Measurements from ENCODE around the gene PLEKHF1.
A peak's percentile ranks its signal among the peaks of the same experiment; 100 is the strongest.
"Not testable (repeated sequence)": the region's sequence is repeated elsewhere in the genome, so short reads cannot be mapped to it uniquely, and the experiment has no call there.

Gene PLEKHF1

DNA sequence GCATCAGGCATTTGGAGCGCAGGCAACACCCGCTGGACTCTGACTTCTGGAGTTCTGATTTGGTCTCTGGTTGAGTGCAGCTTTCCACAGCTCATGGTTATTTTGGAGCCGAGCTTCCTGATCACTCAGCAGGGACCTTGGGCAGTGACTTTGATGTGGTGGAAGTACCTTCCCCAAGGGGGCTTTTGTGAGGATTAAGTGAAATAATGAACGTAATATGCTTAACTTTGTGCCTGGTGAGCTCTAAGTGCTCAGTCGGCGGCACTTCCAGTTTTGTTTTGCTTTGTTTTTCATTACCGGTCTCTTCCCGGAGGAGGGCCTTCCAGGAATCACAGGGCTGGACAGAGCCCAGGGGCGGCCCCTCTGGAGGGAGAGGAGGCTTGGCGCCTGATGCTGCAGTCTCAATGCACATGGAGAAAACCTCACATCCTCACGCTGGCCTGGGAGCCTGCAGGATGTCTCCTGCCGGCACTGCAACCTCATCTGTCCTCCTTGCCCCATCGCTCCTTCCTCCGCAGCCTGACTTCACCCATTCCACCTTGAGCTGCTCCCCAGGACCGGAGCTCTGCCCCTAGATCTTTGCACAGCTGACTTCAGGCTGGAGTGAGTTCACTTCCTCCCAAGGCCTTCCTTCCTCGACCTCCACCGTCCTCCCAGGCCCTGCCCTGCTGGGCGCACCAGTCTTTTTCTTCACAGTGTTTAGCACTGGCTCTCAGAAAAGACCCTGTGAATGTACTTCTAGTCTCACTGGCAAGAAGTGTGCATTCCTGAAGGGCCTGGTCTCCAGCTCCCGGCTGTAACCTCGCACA, 1.5 kb downstream of the PLEKHF1 start:
- no peak for DNase-seq

DNA sequence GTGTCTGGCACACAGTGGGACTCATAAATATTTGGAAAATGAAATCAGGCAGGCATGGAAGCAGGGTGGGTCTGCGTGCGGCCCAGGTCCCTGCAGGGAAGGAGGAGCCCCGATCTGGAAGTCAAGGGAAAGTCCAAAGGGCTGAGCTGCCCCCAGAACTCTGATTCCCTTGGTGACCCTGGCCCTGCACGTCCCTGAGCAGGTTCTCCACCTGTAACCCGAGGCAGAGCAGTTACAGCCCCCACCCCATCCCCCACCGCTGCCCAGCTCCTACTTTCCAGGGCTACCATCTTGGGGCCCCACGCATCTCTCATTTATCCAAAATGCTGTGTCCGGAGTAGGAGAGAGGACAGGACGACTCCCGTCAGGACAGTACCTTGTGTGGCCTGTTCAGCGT, 2.1 kb downstream of the PLEKHF1 start:
- DNase-seq: no peak

DNA sequence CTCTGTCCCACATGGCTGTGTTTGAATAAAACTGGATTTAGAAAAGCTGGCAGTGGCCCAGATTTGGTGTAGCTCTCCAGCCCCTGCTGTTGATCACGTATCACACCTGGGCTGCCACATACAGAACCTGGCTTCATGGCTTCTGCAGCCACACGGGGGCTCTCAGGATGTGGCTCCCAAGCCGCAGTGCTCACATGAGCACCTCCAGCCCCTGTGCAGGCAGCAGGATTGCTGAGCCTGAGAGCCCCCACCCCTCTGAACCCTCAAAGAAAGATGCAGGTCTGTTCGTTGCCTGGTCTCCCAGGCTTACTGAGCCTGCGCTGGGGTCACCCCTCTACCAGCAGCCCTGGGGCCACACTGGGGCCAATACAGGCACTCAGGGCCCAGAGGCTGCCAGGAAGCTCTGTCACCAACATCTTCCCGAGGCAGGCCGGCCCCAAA, 2.7 kb downstream of the PLEKHF1 start:
- peak; percentile 64 to 68 for DNase-seq

DNA sequence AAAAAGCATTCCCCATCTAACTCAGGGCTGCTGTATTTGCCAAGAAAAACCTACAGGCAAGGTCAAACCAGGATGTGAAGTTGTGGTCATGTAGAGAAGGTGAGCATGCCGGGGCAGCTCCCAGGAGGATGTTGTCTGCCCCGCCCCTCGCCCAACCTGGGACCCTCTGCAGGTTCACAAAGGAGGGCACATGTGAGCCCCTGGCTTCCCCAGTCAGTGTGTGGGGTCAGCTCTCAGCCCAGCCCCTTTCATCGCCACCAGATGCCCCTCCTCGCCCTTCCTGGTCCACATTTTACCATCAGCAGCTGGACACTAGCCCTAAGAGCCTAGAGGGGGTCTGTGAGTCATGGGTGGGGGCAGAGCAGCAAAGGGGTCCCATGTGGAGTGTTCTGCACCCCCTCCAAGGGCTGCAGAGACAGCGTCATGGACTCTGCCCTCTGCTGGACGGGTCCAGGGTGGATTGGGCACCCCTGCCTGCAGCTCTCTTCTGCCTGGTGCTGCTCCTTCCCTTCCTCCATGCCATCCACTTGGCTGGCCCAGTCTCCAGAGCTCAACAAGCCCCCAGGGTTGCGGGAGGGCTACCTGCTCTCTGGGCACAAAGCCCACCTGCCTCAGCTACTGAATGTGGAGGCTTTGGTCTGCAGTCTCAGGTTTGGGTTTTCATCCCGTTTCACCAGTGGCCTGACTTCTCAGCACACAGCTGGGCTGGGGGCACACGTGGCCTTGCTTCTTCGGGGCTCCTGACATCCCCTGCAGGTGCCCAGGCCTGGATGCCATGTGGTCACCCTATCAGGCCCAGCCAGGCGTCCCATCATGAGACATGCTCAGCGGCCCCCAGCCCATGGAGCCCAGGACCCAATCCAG, 3.7 kb downstream of the PLEKHF1 start:
- DNase-seq: no peak

DNA sequence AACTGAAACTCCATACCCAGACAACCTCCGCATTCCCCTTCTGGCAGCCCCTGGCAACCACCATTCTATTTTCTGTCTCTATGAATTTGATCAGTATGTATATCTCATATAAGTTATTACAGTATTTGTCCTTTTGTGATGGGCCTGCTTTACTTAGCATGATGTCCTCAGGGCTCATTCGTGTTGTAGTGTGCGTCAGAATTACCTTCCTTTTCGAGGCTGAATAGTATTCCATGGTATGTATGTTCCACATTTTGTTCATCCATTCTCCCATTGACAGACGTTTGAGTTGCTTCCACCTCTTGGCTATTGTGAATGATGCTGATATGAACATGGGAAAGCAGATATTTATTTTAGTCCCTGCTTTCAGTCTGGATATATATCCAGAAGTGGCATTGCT, 5.0 kb downstream of the PLEKHF1 start:
- DNase-seq: no peak

DNA sequence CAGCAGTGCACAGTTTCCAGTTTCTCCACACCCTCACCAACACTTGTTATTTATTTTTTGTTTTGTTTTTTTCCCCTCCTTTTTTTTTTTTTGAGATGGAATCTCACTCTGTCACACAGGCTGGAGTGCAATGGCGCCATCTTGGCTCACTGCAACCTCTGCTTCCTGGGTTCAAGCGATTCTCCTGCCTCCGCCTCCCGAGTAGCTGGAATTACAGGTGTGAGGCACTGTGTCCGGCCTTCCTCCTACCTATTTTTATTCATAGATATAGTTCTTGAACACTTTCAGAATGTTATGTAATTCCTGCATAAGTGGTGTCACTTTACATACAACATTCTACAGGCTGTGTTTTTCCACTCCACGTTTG, 5.7 kb downstream of the PLEKHF1 start:
- not testable (repeated sequence) for DNase-seq

DNA sequence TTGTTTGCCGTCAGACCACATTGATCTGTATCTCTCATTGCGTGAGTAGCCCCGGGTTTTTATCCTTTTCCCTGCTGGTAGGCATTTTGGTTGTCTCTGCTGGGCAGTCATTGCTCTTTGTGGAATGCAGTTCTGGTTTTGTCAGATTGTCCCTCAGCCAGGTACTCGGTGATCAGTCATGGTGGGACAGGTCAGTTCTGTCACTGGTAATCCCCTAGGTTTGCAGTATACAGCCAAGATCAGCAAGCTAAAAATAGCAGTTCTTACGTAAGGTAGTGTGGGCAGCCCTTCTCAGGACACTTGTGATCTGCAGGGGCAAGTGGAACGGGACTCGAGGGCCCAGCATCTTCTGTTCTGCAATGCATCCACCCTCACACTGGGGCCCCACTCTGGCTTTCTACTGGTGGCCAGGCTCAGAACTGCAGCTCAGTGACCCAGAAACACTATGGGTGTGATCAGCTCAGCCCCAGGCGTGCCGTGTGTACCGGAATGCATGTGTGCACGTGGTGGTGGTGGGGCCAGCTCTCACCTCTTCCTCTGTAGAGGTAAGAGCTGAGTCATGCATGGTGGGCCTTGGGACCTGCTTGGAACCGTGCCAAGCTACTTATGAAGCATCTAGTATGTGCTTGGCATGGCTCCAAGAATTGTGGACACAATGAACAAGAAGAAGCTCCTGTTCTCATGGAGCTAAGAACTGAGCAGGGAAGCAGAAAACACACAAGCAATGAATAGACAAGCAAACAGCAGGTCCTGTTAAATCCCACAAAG, 6.3 kb downstream of the PLEKHF1 start:
- DNase-seq: peak; percentile 90 to 91

DNA sequence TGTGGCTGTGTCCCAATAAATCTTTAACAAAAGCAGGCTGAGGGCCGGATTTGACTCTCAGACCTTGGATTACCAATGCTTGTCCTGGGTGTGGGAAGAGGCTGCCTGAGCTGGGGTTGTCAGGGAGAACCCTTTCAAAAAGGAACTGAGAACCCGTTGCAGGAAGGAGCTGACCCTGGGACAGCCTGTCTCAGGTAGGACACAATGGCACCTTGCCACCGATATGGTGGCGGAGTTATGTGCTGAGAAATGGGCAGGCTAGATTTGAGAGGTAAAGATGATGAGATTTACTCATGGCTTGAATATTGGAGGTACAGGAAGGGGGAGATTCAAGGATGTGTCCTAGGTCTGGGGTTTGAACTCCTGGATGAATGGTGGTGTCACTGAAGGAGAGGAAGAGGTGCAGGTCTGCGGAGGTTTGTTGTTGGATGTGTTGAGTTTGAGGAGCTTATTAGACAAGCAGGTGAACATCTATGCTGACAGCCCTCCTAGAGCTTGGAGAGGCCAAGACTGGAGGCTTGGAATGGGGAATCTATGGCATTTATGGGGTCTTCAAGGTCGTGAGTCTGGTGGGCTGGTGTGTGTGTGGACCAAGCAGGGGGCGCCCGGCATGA, 7.2 kb downstream of the PLEKHF1 start:
- DNase-seq: no peak

DNA sequence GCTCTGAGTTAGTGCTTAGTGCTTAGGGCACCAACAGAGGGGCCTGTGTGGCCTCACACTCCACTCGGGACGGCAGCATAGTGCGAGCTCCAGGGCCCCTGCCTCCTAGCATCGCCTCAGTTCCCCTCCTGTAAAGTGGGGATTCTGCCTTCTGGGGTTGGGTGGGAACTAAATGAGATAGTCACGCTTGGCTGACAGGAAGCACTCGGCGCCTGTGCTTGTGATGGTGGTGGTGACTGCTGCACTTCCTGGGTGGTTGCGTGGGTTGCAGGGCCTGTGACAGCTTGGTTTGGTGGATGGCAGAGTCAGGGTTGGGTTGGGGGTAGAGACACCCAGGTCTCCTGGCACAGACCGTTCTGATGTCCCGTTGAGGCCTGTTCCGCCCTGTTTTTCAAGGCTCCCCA, 7.7 kb downstream of the PLEKHF1 start:
- DNase-seq: peak; percentile 88 to 90

DNA sequence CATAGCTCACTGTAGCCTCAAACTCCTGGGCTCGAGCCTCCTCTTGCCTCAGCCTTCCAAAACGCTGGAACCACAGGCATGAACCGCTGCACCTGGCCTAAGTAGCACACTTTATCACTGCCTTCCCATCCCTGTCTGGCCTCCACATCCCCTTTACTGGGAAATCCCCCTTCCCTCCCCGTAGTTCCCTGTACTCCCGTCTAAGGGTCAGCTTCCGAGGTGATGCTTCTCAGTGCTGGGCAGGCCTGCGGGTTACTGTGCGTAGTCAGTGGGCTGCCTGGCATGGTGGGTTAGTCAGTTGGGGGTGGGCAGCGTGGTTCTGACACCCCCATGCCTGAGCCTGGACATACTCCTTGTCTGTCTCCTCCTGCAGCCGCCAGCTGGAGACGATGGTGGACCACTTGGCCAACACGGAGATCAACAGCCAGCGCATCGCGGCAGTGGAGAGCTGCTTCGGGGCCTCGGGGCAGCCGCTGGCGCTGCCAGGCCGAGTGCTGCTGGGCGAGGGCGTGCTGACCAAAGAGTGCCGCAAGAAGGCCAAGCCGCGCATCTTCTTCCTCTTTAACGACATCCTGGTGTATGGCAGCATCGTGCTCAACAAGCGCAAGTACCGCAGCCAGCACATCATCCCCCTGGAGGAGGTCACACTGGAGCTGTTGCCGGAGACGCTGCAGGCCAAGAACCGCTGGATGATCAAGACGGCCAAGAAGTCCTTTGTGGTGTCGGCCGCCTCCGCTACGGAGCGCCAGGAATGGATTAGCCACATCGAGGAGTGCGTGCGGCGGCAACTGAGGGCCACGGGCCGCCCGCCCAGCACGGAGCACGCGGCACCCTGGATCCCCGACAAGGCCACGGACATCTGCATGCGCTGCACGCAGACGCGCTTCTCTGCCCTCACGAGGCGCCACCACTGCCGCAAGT, 8.4 kb downstream of the PLEKHF1 start:
- no peak for DNase-seq

DNA sequence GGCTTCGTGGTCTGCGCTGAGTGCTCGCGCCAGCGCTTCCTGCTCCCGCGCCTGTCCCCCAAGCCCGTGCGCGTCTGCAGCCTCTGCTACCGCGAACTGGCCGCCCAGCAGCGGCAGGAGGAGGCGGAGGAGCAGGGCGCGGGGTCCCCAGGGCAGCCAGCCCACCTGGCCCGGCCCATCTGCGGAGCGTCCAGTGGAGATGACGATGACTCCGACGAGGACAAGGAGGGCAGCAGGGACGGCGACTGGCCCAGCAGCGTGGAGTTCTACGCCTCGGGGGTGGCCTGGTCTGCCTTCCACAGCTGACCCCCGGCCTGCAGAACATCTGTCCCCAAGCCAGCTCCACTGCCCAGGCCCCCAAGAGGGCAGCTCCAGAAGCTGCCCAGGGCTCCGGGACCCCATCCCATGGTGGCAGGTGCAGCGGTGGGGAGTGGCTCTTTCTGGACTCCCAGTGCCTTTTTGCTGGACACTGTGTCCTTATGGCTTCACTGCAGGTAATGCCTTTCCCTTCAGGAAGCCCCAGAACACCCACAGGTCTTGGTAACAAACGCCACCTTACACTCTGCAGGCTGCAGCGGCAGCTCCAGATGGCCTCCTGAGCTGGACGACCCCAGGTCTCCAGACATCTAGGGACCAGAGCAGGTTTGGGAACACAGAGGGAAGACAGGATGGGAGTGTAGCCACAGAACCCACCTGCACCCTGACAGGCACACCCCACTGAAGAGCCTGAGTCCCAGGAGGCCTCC, 9.3 kb downstream of the PLEKHF1 start:
- no peak for DNase-seq

DNA sequence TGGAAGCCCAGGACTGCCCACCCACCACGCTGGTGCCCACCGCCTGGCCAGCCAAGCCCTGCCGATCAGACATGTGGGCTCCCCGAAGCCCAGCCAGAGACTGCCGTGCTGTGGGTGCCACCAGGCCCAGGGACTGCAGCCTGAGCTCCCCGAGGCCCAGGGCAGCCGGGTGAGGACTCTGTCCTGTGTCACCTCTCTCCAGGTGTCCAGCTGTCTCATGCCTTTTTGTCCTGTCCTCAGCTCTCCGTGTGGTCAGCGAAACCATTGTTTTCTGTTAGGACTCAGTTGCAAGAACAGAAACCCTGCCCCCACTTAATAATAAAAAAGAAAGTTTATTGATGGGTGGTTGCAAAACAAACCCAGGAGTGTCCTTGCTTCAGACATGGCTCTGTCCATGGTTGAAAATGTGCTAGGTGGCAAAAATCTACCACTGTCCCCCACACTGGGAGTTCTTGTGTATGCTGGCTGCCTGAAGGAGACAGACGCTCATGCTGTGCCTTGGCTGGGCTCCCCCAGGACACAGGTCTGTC, 9.9 kb downstream of the PLEKHF1 start:
- DNase-seq: no peak

DNA sequence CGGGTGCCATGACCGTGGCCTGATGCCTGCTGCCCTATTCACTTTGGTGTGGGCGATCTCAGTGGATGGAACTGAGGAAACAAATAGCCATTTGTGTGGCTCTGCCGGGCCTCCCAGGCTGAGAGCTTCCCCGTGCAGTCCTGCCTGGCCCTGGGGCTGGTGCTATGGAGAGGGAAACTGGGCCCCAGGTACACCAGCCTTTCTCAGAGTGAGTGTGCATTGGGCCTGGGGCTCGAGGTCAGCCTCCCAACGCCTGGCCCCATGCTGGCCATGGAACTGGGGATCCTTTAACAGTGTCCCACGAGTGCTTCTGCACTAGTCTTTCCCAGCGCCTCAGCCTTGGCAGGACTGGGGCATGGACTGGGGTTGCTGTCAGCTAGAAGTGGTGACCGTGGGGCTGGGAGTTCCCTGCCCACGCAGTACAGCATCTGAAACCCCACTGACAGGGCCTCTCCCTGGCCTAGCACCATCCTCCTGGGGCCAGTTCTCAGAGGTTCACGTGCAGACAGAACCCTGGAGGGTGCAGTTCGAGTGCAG, 10.5 kb downstream of the PLEKHF1 start:
- no peak for DNase-seq

DNA sequence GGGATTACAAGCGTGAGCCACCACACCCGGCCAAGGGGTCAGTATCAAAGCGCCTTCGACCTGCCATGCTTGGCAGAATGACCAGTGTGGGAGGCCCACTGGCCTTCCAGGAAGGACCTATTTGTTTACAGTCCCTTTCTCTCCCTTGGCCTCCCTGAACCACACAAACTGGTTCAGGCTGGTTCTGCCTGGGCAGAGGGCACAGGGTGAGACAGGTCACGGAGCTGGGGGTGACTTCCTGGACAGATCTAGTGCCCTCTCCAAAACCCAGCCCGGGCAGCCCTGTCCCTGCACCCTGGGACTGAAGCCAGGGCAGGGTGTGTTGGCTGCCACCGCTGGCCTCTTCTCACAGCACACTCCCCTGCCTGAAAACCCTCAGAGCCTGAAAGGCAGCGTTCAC, 11.3 kb downstream of the PLEKHF1 start:
- DNase-seq: no peak

DNA sequence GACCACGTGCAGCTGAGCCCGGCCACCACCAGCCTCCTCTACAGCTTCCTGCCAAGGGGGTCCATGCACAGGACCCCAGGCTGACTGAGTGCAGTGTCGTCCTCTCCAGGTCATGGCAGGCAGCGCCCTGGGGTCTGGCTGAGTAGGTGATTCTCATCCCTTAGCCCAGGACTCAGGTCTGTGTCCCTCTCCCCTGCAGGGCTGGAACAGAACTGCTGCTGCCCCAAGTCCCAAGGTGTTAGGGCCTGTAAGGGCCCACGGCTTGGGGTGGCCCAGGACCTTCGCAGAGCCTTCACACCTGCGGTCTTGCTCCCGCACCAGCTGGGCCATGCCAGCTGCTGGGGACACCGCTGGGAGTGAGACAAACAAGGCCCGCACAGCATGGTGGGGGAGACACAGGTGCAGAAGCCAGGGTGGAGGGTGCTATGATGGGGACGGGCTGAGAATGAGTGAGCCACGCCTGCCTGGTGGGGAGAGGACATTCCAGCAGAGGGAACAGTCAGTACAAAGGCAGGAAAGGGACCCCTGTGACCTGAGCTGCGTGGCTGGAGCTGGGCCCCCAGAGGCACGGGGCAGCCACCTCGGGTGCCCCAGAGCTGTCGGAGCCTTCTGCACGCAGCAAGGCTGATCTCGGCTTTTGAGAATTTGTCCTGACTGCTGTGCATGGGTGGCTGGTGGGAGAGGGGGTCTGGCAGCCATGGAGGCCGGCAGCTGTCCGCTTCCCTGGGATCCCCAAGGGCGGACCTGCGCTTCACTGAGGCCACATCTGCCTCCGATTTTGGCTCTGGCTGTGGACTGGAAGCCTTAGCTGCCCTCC, 11.9 kb downstream of the PLEKHF1 start:
- no peak for DNase-seq

DNA sequence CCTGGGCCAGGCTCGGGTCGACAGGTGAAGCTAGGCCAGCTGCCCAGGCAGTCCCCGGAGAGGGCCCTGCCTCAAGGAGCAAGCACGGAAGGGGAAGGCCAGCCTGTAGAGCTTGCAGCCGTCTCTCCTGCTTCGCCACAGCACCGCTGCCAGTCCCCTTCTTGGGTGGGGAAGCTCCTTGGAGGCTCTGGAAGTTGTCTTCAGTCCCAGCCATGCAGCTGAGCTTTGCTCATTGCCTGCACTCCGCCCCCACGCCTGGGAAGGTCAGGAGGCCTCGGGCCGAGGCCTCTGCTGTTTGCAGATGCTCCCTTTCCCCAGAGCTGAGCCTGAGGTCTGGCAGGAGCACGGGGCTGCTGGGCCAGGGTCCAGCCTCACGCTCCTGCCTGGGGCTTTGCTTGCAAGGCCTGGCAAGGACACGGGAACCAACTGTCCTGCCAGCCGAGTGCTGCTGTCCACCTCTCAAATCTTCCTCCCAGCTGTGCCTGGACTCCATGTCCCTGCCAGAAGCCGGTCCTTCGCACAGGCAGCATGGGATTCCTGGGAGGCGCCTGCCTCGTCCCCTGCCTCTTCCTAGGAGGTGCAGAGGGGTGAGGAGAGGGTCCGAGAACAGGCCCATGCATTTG, 13.3 kb downstream of the PLEKHF1 start:
- DNase-seq: no peak

DNA sequence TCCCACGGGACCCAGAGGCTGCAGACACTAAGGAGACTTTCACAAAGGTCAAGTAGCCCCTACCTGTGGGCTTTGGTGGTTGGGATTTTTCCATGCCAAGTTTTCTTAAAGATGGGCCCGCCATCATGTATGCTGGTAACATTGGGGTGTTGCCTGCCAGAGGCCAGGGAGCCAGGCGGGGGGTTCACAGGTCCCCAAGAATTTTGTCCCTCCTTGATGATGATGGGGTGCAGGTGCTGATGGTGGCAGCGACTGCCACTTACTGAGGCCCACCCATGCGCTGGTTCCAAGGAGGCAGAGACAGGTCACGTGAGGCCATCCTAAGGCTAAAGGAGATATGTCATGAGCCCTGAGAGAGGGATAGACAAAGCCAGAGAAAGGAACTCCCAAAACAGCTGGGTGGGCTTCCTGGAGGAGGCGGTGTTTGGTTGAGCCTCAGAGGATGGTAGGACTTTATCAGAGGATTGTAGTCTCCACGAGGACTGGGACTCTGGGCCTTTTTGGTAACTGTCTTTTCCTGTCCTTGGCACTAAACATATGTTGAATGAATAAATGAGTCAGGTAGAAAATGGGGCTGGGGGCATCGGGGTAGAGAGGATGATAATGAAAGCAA, 14.4 kb downstream of the PLEKHF1 start:
- no peak for DNase-seq

DNA sequence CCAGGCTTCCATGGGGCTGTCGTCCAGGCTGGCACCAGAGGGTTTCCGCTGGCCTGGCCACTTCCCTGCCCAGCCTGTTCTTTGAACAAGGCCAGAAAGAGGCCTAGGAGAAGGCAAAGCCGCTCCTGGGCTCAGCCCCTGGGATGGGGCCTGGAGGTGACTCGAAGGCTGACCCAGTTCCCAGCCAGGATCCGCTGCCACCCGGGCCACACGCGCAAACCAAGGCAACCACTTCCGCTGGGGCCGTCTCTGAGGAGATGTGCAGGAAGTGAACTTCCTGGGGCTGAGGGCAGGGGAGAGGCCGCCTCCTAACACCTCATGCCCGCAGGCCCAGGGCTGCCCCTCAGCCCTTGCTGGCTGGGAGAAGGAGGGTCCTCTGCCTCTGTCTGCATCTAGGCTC, 15.2 kb downstream of the PLEKHF1 start:
- DNase-seq: peak; percentile 80 to 82

DNA sequence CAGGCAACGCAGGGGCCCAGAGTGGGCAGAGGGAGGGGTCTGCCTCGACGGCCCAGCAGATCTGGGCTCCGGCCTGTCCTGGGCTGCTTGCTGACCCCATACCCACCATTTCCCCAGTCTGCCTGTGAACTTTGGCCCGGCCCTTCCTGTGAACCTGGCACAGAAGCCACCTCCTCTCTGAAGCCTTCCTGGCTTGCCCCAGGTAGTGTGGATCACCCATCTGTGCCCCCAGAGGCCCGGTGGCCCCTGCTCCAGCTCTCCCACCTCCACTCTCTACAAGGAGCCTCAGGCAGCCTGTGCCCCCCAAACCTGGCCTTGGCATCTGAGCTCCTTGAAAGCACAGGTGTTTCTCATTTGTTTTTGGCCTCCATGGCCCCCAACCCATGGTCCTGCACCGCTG, 15.7 kb downstream of the PLEKHF1 start:
- DNase-seq: no peak

All from CD4-positive, alpha-beta T cell treated with Interleukin-4 for 1 hour (primary cell).